ENCODE results near the gene NFIB. TPM values are rescaled to one million over a fixed set of nuclear protein-coding genes. Genes with fewer than 3 reads are reported as not detected.

NFIB gene
- total and polyA plus RNA-seq, 4 donors = 10.8 to 278 (median 88.6) TPM

GRCh38 chr9:14220256-14220655, 93.7 kb downstream of the NFIB start:
- H3K9me3 ChIP-seq (ENCODE audit: control insufficient read depth, low read length) = no peaks in the 10 kb centered on the region
- peaks cover 4 to 24% of the 10 kb centered on the region in 2 donors for H3K4me1 ChIP-seq (ENCODE audit: control insufficient read depth in 1 of 2, insufficient read depth in 2 of 2, low read length in 2 of 2)
- WGBS, 2 donors = 91% methylated on average over 3 of the region's 3 CpGs
- peak overlapping the region in 1 of 2 donors; percentile 56 for H3K27ac ChIP-seq (ENCODE audit: low read depth in 1 of 2, low read length in 2 of 2)
- no peaks in the 10 kb centered on the region for H3K27me3 ChIP-seq (ENCODE audit: control insufficient read depth in 1 of 2, insufficient read depth in 2 of 2, low read length in 1 of 2)
- intact Hi-C loops (cut with DNase I) = no loop called here
- DNase-seq (no peak), ATAC-seq (ENCODE audit: low FRiP score) (no peak)
- no peak overlapping the region for H3K4me3 ChIP-seq (ENCODE audit: low read length in 2 of 2)
- no peaks in the 10 kb centered on the region for H3K36me3 ChIP-seq (ENCODE audit: control insufficient read depth in 1 of 2, insufficient read depth in 2 of 2, low read length in 1 of 2)

- H3K4me1 ChIP-seq (ENCODE audit: control insufficient read depth in 1 of 2, insufficient read depth in 2 of 2, low read length in 2 of 2) = peaks cover 4 to 24% of the 10 kb centered on the region in 2 donors
Measured at GRCh38 chr9:14219850-14220249, 94.1 kb downstream of the NFIB start.

GRCh38 chr9:14218253-14218652, 95.7 kb downstream of the NFIB start:
- 28 to 33% methylated on average over 1 of the region's 1 CpG for WGBS, 2 donors
- Histone ChIP-seq H3K9me3 (ENCODE audit: control insufficient read depth, low read length) (no peaks in the 10 kb centered on the region), H3K27ac (ENCODE audit: low read depth in 1 of 2, low read length in 2 of 2) (no peak overlapping the region), H3K4me1 (ENCODE audit: control insufficient read depth in 1 of 2, insufficient read depth in 2 of 2, low read length in 2 of 2) (peaks cover 4 to 26% of the 10 kb centered on the region in 2 donors), H3K27me3 (ENCODE audit: control insufficient read depth in 1 of 2, insufficient read depth in 2 of 2, low read length in 1 of 2) (no peaks in the 10 kb centered on the region), H3K36me3 (ENCODE audit: control insufficient read depth in 1 of 2, insufficient read depth in 2 of 2, low read length in 1 of 2) (no peaks in the 10 kb centered on the region), H3K4me3 (ENCODE audit: low read length in 2 of 2) (no peak overlapping the region)
- intact Hi-C loops (cut with DNase I) = no loop called here
- ATAC-seq (ENCODE audit: low FRiP score) (no peak), DNase-seq (no peak)

More at GRCh38 chr9:14219850-14220249, 94.1 kb downstream of the NFIB start:
- Histone ChIP-seq H3K4me3 (ENCODE audit: low read length in 2 of 2) (no peak overlapping the region), H3K27ac (ENCODE audit: low read depth in 1 of 2, low read length in 2 of 2) (peak overlapping the region in 1 of 2 donors; percentile 71), H3K27me3 (ENCODE audit: control insufficient read depth in 1 of 2, insufficient read depth in 2 of 2, low read length in 1 of 2) (no peaks in the 10 kb centered on the region), H3K36me3 (ENCODE audit: control insufficient read depth in 1 of 2, insufficient read depth in 2 of 2, low read length in 1 of 2) (no peaks in the 10 kb centered on the region), H3K9me3 (ENCODE audit: control insufficient read depth, low read length) (no peaks in the 10 kb centered on the region)
- DNase-seq (no peak), ATAC-seq (ENCODE audit: low FRiP score) (no peak)
- WGBS, 2 donors = 2 to 7% methylated on average over 4 of the region's 4 CpGs
- intact Hi-C loops (cut with DNase I) = no loop called here

- ATAC-seq (ENCODE audit: low FRiP score) (no peak), DNase-seq (no peak)
- no peaks in the 10 kb centered on the region for H3K9me3 ChIP-seq (ENCODE audit: control insufficient read depth, low read length)
- no peak overlapping the region for H3K4me3 ChIP-seq (ENCODE audit: low read length in 2 of 2)
- H3K4me1 ChIP-seq (ENCODE audit: control insufficient read depth in 1 of 2, insufficient read depth in 2 of 2, low read length in 2 of 2) = peaks cover 2 to 18% of the 10 kb centered on the region in 2 donors
- H3K27me3 ChIP-seq (ENCODE audit: control insufficient read depth in 1 of 2, insufficient read depth in 2 of 2, low read length in 1 of 2) = no peaks in the 10 kb centered on the region
- H3K36me3 ChIP-seq (ENCODE audit: control insufficient read depth in 1 of 2, insufficient read depth in 2 of 2, low read length in 1 of 2) = no peaks in the 10 kb centered on the region
- intact Hi-C loops (cut with DNase I) = no loop called here
- 82 to 85% methylated on average over 1 of the region's 1 CpG for WGBS, 2 donors
- no peak overlapping the region for H3K27ac ChIP-seq (ENCODE audit: low read depth in 1 of 2, low read length in 2 of 2)
Measured at GRCh38 chr9:14216612-14217194, 97.2 kb downstream of the NFIB start.

- intact Hi-C loops (cut with DNase I) = no loop called here
- no peak overlapping the region for H3K4me3 ChIP-seq (ENCODE audit: low read length in 2 of 2)
- H3K27me3 ChIP-seq (ENCODE audit: control insufficient read depth in 1 of 2, insufficient read depth in 2 of 2, low read length in 1 of 2) = no peaks in the 10 kb centered on the region
- ATAC-seq (ENCODE audit: low FRiP score) = no peak
- H3K27ac ChIP-seq (ENCODE audit: low read depth in 1 of 2, low read length in 2 of 2) = no peak overlapping the region
- DNase-seq = no peak
- H3K4me1 ChIP-seq (ENCODE audit: control insufficient read depth in 1 of 2, insufficient read depth in 2 of 2, low read length in 2 of 2) = peaks cover 4 to 13% of the 10 kb centered on the region in 2 donors
- H3K36me3 ChIP-seq (ENCODE audit: control insufficient read depth in 1 of 2, insufficient read depth in 2 of 2, low read length in 1 of 2) = no peaks in the 10 kb centered on the region
- 45 to 74% methylated on average over 1 of the region's 1 CpG for WGBS, 2 donors
- H3K9me3 ChIP-seq (ENCODE audit: control insufficient read depth, low read length) = no peaks in the 10 kb centered on the region
Measured at GRCh38 chr9:14215614-14216013, 98.3 kb downstream of the NFIB start.

- WGBS, 2 donors = 76 to 78% methylated on average over 2 of the region's 2 CpGs
- ATAC-seq (ENCODE audit: low FRiP score) = no peak
Measured at GRCh38 chr9:14214693-14215092, 99.2 kb downstream of the NFIB start.

GRCh38 chr9:14214065-14214684, 99.8 kb downstream of the NFIB start:
- Histone ChIP-seq H3K27me3 (ENCODE audit: control insufficient read depth in 1 of 2, insufficient read depth in 2 of 2, low read length in 1 of 2) (no peaks in the 10 kb centered on the region), H3K9me3 (ENCODE audit: control insufficient read depth, low read length) (no peaks in the 10 kb centered on the region), H3K4me1 (ENCODE audit: control insufficient read depth in 1 of 2, insufficient read depth in 2 of 2, low read length in 2 of 2) (peaks cover 4 to 8% of the 10 kb centered on the region in 2 donors), H3K36me3 (ENCODE audit: control insufficient read depth in 1 of 2, insufficient read depth in 2 of 2, low read length in 1 of 2) (no peaks in the 10 kb centered on the region), H3K27ac (ENCODE audit: low read depth in 1 of 2, low read length in 2 of 2) (no peak overlapping the region), H3K4me3 (ENCODE audit: low read length in 2 of 2) (no peak overlapping the region)
- DNase-seq (no peak), ATAC-seq (ENCODE audit: low FRiP score) (peak; percentile 13)
- 88 to 96% methylated on average over 3 of the region's 3 CpGs for WGBS, 2 donors
- intact Hi-C loops (cut with DNase I) = no loop called here

More at GRCh38 chr9:14214693-14215092, 99.2 kb downstream of the NFIB start:
- intact Hi-C loops (cut with DNase I) = no loop called here
- Histone ChIP-seq H3K27me3 (ENCODE audit: control insufficient read depth in 1 of 2, insufficient read depth in 2 of 2, low read length in 1 of 2) (no peaks in the 10 kb centered on the region), H3K27ac (ENCODE audit: low read depth in 1 of 2, low read length in 2 of 2) (no peak overlapping the region), H3K36me3 (ENCODE audit: control insufficient read depth in 1 of 2, insufficient read depth in 2 of 2, low read length in 1 of 2) (no peaks in the 10 kb centered on the region), H3K4me1 (ENCODE audit: control insufficient read depth in 1 of 2, insufficient read depth in 2 of 2, low read length in 2 of 2) (peaks cover 4 to 8% of the 10 kb centered on the region in 2 donors), H3K4me3 (ENCODE audit: low read length in 2 of 2) (no peak overlapping the region), H3K9me3 (ENCODE audit: control insufficient read depth, low read length) (no peaks in the 10 kb centered on the region)
- DNase-seq = no peak

GRCh38 chr9:14213504-14213903, 100.4 kb downstream of the NFIB start:
- 85% methylated on average over 2 of the region's 2 CpGs for WGBS, 2 donors
- Histone ChIP-seq H3K9me3 (ENCODE audit: control insufficient read depth, low read length) (no peaks in the 10 kb centered on the region), H3K36me3 (ENCODE audit: control insufficient read depth in 1 of 2, insufficient read depth in 2 of 2, low read length in 1 of 2) (no peaks in the 10 kb centered on the region), H3K4me1 (ENCODE audit: control insufficient read depth in 1 of 2, insufficient read depth in 2 of 2, low read length in 2 of 2) (peaks cover 2 to 8% of the 10 kb centered on the region in 2 donors), H3K4me3 (ENCODE audit: low read length in 2 of 2) (no peak overlapping the region), H3K27ac (ENCODE audit: low read depth in 1 of 2, low read length in 2 of 2) (no peak overlapping the region), H3K27me3 (ENCODE audit: control insufficient read depth in 1 of 2, insufficient read depth in 2 of 2, low read length in 1 of 2) (no peaks in the 10 kb centered on the region)
- ATAC-seq (ENCODE audit: low FRiP score) (no peak), DNase-seq (no peak)
- intact Hi-C loops (cut with DNase I) = no loop called here

All from aorta (tissue), 5 donors.